ENCODE data around the gene FAM124A. TPM values are rescaled to one million over a fixed set of nuclear protein-coding genes. Genes with fewer than 3 reads are reported as not detected.

The FAM124A gene
- polyA plus RNA-seq, 3 donors = 0.03 to 0.20 (median 0.13) TPM

- Mint-ChIP-seq H3K4me1 (peaks cover 1% of the 10 kb centered on the region), H3K27ac (no peak overlapping the region), H3K27me3 (ENCODE audit: low read depth in 3 of 3) (peaks cover 0 to 2% (median 1%) of the 10 kb centered on the region in 3 donors), H3K4me3 (no peak overlapping the region), H3K9me3 (no peaks in the 10 kb centered on the region), H3K36me3 (peaks cover 0 to 3% of the 10 kb centered on the region in 2 donors)
- no peaks in the 10 kb centered on the region for H3K4me1 ChIP-seq (ENCODE audit: control insufficient read depth in 1 of 2, insufficient read depth in 2 of 2, low read length in 2 of 2)
- WGBS (ENCODE audit: insufficient coverage) = 71% methylated on average over 1 of the region's 4 CpGs
- H3K27ac ChIP-seq (ENCODE audit: low read depth in 1 of 2, low read length in 2 of 2) = no peak overlapping the region
- H3K9ac ChIP-seq (ENCODE audit: insufficient read depth, low read length, poor library complexity, severe bottlenecking) = no peak overlapping the region
- no peak overlapping the region for H3K4me2 ChIP-seq (replicated peaks; ENCODE audit: extremely low read depth, low read length, poor library complexity, severe bottlenecking)
- H3K9me3 ChIP-seq (replicated peaks in 1 of 2; ENCODE audit: control insufficient read depth in 1 of 2, insufficient read depth in 1 of 2, low read length in 2 of 2) = no peaks in the 10 kb centered on the region
- no peaks in the 10 kb centered on the region for H3K36me3 ChIP-seq (replicated peaks in 1 of 2; ENCODE audit: control insufficient read depth in 1 of 2, insufficient read depth in 2 of 2, low read length in 2 of 2)
- no peak for TF ChIP-seq CTCF (IDR thresholded peaks at IDR 0.05)
- H3K27me3 ChIP-seq (ENCODE audit: control insufficient read depth in 2 of 2, insufficient read depth in 2 of 2, low read length in 2 of 2) = no peaks in the 10 kb centered on the region
- intact Hi-C loops (cut with micrococcal nuclease) = no loop called here
- H3K79me2 ChIP-seq (ENCODE audit: insufficient read depth, low read length) = no peaks in the 10 kb centered on the region
- no peak overlapping the region for H2AFZ ChIP-seq (ENCODE audit: insufficient read depth, low read depth, low read length, poor library complexity, severe bottlenecking)
- H3K4me3 ChIP-seq (replicated peaks in 1 of 3; ENCODE audit: low read depth in 2 of 3, low read length in 3 of 3) = no peak overlapping the region
- H4K20me1 ChIP-seq (ENCODE audit: insufficient read depth, low read length) = no peaks in the 10 kb centered on the region
- no peak for DNase-seq
These were observed 55.7 kb downstream of the FAM124A start for GRCh38 chr13:51277928-51278327.

GRCh38 chr13:51278426-51279130 lies 56.4 kb downstream of the FAM124A start:
- Histone ChIP-seq H3K4me3 (replicated peaks in 1 of 3; ENCODE audit: low read depth in 2 of 3, low read length in 3 of 3) (no peak overlapping the region), H3K4me2 (replicated peaks; ENCODE audit: extremely low read depth, low read length, poor library complexity, severe bottlenecking) (no peak overlapping the region), H4K20me1 (ENCODE audit: insufficient read depth, low read length) (no peaks in the 10 kb centered on the region), H3K27me3 (ENCODE audit: control insufficient read depth in 2 of 2, insufficient read depth in 2 of 2, low read length in 2 of 2) (no peaks in the 10 kb centered on the region), H3K79me2 (ENCODE audit: insufficient read depth, low read length) (no peaks in the 10 kb centered on the region), H3K9me3 (replicated peaks in 1 of 2; ENCODE audit: control insufficient read depth in 1 of 2, insufficient read depth in 1 of 2, low read length in 2 of 2) (no peaks in the 10 kb centered on the region), H3K4me1 (ENCODE audit: control insufficient read depth in 1 of 2, insufficient read depth in 2 of 2, low read length in 2 of 2) (no peaks in the 10 kb centered on the region), H3K36me3 (replicated peaks in 1 of 2; ENCODE audit: control insufficient read depth in 1 of 2, insufficient read depth in 2 of 2, low read length in 2 of 2) (no peaks in the 10 kb centered on the region), H3K9ac (ENCODE audit: insufficient read depth, low read length, poor library complexity, severe bottlenecking) (no peak overlapping the region), H2AFZ (ENCODE audit: insufficient read depth, low read depth, low read length, poor library complexity, severe bottlenecking) (no peak overlapping the region), H3K27ac (ENCODE audit: low read depth in 1 of 2, low read length in 2 of 2) (no peak overlapping the region)
- intact Hi-C loops (cut with micrococcal nuclease) = no loop called here
- Mint-ChIP-seq H3K4me1 (peaks cover 1% of the 10 kb centered on the region), H3K4me3 (no peak overlapping the region), H3K27ac (no peak overlapping the region), H3K36me3 (peaks cover 0 to 3% of the 10 kb centered on the region in 2 donors), H3K27me3 (ENCODE audit: low read depth in 3 of 3) (peaks cover 0 to 2% (median 1%) of the 10 kb centered on the region in 3 donors), H3K9me3 (no peaks in the 10 kb centered on the region)
- WGBS (ENCODE audit: insufficient coverage) = 68% methylated on average over 4 of the region's 9 CpGs
- no peak for TF ChIP-seq CTCF (IDR thresholded peaks at IDR 0.05)
- DNase-seq = no peak

Data from CD14-positive monocyte (primary cell).